ENCODE measurements around the gene ACTL8. TPM values are rescaled to one million over a fixed set of nuclear protein-coding genes. Genes with fewer than 3 reads are reported as not detected.

Gene ACTL8
- total and polyA plus RNA-seq, 12 donors, result not detected

DNA sequence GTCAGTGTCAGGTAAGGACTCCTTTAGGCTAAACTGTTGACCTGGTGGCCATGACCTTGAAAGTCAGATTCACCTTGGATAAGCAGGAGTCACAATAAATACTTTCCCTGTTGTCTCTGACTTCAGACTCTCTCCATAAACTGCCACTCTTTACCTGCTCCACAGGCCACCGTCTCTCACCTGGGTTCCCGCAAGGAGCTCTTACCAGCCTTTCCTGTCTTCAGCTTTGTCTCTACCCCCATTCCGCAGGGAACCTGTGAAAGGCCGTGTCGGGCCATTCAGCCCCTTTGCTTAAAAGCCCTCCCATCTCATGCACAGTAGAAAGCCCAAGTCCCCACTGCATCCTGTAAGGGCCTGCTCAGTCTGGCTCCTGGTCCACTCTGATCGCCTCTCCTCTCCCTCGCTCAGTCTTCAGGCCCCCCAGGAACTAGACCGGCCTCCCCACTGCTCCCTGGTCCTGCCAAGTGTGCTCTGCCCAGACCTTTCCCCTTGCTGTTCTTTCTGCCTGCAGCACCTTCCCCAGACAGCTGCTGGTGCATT, 79.5 kb downstream of the ACTL8 start:
- Histone ChIP-seq H3K27ac (no peak overlapping the region), H3K9me3 (replicated peaks in 1 of 3) (no peaks in the 10 kb centered on the region), H3K27me3 (no peaks in the 10 kb centered on the region), H3K36me3 (replicated peaks in 1 of 2) (no peaks in the 10 kb centered on the region), H3K4me1 (replicated peaks in 1 of 2) (no peaks in the 10 kb centered on the region), H3K4me3 (no peak overlapping the region)
- WGBS, 4 donors, result 65 to 82% (median 70%) methylated on average over 8 of the region's 8 CpGs
- intact Hi-C loops (cut with DNase I), result no loop called here
- TF ChIP-seq, protein P1, sequence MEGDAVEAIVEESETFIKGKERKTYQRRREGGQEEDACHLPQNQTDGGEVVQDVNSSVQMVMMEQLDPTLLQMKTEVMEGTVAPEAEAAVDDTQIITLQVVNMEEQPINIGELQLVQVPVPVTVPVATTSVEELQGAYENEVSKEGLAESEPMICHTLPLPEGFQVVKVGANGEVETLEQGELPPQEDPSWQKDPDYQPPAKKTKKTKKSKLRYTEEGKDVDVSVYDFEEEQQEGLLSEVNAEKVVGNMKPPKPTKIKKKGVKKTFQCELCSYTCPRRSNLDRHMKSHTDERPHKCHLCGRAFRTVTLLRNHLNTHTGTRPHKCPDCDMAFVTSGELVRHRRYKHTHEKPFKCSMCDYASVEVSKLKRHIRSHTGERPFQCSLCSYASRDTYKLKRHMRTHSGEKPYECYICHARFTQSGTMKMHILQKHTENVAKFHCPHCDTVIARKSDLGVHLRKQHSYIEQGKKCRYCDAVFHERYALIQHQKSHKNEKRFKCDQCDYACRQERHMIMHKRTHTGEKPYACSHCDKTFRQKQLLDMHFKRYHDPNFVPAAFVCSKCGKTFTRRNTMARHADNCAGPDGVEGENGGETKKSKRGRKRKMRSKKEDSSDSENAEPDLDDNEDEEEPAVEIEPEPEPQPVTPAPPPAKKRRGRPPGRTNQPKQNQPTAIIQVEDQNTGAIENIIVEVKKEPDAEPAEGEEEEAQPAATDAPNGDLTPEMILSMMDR (IDR thresholded peaks at IDR 0.05), result no peak
- TF ChIP-seq POLR2A (IDR thresholded peaks at IDR 0.05), result no peak
- no peak for DNase-seq

DNA sequence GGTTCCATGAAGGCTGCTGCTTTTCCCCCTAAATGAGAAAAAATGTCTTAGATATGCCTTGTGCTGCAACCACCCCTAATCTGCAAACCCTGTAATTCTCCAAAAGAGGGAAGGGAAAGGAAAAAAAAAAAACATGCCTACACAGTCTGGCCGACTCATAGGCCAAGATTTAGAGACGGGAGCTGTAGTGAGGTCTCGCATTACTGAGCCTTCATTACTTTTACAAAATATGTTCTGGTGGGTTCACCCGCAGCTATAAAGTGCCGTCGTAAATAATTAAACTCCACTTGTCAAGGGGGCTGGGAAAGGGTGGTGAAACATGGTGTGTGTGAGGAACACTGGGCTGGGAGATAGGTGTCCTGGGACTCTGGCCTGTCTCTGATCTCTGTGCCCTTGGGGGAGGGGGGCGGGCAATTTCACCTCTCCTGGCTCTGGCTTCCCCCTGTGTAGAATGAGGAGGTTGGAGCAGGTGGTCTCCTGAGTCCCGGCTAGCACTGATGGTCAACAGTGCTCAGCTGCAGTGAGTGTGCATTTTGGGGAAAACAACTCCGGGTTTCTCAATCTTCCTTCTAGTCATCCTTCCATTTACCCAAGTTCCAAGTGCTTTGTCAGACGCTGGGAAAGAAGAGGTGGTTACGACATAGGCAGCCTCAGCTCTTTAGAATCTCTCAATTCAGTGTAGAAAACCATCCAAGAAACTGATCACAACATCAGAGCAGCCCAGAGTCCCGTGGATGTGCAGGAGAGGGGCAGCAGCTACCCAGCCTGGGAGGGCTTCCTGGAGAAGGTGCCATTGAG, 82.3 kb downstream of the ACTL8 start:
- DNase-seq, result no peak
- intact Hi-C loops (cut with DNase I), result no loop called here
- Histone ChIP-seq H3K9me3 (replicated peaks in 1 of 3) (no peaks in the 10 kb centered on the region), H3K4me1 (replicated peaks in 1 of 2) (no peaks in the 10 kb centered on the region), H3K36me3 (replicated peaks in 1 of 2) (no peaks in the 10 kb centered on the region), H3K27ac (no peak overlapping the region), H3K27me3 (no peaks in the 10 kb centered on the region), H3K4me3 (no peak overlapping the region)
- WGBS, 4 donors, result 55 to 71% (median 69%) methylated on average over 11 to 12 of the region's 12 CpGs
- TF ChIP-seq, protein P1 (IDR thresholded peaks at IDR 0.05), result no peak
- no peak for TF ChIP-seq POLR2A (IDR thresholded peaks at IDR 0.05)

DNA sequence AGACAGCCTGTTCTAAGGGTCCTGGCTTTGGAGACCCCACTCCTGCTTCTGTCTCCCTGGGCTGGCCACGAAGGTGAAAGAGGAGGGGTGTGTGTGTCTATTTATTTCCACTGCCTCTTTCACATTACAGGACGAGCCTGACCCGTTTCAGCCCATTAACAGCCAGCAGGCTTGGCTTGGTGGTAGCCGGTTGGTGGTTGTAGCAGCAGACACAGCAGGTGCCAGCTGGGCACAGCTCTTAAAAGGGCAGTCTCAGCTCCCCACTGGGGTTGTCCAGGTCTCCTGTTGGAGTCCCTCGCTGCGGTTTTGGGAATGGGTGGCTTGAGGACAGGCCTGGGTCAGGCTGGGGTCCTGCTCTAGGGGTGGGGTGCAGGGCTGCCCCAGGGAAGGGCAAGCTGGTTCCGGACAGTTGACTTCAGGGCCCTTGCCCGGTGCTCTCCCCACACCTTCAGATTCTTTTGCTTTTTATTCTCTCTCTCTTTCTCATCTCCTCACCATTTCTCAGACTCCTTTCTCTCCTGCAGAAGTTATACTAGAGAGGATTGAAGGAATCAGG, 84.6 kb downstream of the ACTL8 start:
- no peaks in the 10 kb centered on the region for H3K9me3 ChIP-seq (replicated peaks in 1 of 3)
- H3K4me3 ChIP-seq, result no peak overlapping the region
- peaks cover 5% of the 10 kb centered on the region for H3K27me3 ChIP-seq
- DNase-seq, result no peak
- intact Hi-C loops (cut with DNase I), result no loop called here
- no peaks in the 10 kb centered on the region for H3K4me1 ChIP-seq (replicated peaks in 1 of 2)
- no peak overlapping the region for H3K27ac ChIP-seq
- no peaks in the 10 kb centered on the region for H3K36me3 ChIP-seq (replicated peaks in 1 of 2)
- TF ChIP-seq POLR2A (IDR thresholded peaks at IDR 0.05), result no peak
- TF ChIP-seq, protein P1 (IDR thresholded peaks at IDR 0.05), result no peak
- WGBS, 4 donors, result 73 to 85% (median 81%) methylated on average over 8 of the region's 8 CpGs

DNA sequence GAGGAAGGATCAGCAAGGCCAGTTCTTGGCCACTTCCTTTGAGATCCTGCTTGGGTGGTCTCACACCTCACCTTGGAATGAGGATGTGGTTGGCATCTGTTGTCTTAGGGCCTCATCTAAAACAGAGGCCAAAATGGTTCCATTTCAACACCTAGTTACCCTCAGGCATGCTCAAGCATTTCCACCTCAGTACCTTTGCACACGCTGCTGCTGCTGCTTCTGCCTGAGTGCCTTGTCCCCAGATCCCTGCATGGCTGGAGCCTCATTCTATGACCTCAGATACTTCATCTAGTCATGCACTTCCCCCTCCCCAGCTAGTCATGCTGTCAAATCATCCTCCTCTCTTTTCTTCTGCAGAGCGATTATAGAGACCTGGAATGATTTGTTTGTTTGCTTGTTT, 86.8 kb downstream of the ACTL8 start:
- Histone ChIP-seq H3K4me1 (replicated peaks in 1 of 2) (no peaks in the 10 kb centered on the region), H3K27me3 (peaks cover 5% of the 10 kb centered on the region), H3K36me3 (replicated peaks in 1 of 2) (no peaks in the 10 kb centered on the region), H3K4me3 (no peak overlapping the region), H3K9me3 (replicated peaks in 1 of 3) (no peaks in the 10 kb centered on the region), H3K27ac (no peak overlapping the region)
- DNase-seq, result no peak
- TF ChIP-seq POLR2A (IDR thresholded peaks at IDR 0.05), result no peak
- TF ChIP-seq, protein P1 (IDR thresholded peaks at IDR 0.05), result no peak
- intact Hi-C loops (cut with DNase I), result no loop called here
- 50 to 82% (median 74%) methylated on average over 2 of the region's 2 CpGs for WGBS, 4 donors
